Measurements from ENCODE around the gene STUM. TPM values are rescaled to one million over a fixed set of nuclear protein-coding genes. Genes with fewer than 3 reads are reported as not detected.

Gene STUM
- total and polyA plus RNA-seq, 2 experiments from 2014 or later = 0.23 to 1.3 TPM

DNA sequence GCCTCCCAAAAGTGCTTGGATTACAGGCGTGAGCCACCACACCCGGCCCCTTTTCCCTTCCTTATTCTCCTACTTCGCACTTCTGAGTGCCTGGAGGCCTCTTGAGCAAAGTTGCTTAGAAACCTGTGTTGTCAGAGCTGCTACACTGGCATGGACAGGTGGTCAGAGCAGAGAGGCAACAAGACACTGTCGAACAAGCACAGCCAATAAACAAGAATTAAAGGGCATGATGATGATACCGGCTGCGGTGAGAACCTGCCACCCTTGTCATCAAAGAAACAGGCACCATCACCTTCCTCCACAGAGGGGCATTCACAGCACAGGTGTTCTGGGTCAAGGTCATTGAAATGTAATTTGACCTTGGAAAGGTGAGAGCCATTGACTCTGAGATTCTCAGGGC lies 23.3 kb downstream of the STUM start (continued):
- TF ChIP-seq, protein P1, sequence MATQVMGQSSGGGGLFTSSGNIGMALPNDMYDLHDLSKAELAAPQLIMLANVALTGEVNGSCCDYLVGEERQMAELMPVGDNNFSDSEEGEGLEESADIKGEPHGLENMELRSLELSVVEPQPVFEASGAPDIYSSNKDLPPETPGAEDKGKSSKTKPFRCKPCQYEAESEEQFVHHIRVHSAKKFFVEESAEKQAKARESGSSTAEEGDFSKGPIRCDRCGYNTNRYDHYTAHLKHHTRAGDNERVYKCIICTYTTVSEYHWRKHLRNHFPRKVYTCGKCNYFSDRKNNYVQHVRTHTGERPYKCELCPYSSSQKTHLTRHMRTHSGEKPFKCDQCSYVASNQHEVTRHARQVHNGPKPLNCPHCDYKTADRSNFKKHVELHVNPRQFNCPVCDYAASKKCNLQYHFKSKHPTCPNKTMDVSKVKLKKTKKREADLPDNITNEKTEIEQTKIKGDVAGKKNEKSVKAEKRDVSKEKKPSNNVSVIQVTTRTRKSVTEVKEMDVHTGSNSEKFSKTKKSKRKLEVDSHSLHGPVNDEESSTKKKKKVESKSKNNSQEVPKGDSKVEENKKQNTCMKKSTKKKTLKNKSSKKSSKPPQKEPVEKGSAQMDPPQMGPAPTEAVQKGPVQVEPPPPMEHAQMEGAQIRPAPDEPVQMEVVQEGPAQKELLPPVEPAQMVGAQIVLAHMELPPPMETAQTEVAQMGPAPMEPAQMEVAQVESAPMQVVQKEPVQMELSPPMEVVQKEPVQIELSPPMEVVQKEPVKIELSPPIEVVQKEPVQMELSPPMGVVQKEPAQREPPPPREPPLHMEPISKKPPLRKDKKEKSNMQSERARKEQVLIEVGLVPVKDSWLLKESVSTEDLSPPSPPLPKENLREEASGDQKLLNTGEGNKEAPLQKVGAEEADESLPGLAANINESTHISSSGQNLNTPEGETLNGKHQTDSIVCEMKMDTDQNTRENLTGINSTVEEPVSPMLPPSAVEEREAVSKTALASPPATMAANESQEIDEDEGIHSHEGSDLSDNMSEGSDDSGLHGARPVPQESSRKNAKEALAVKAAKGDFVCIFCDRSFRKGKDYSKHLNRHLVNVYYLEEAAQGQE (IDR thresholded peaks at IDR 0.05; ENCODE audit: unreplicated experiment) = no peak
- TF ChIP-seq ZNF331 (CRISPR knock-in tag; IDR thresholded peaks at IDR 0.05; ENCODE audit: low read depth) (no peak), EZH2 (IDR thresholded peaks at IDR 0.05; ENCODE audit: low read depth, unreplicated experiment) (no peak), JUNB (IDR thresholded peaks at IDR 0.05; ENCODE audit: unreplicated experiment) (no peak)

DNA sequence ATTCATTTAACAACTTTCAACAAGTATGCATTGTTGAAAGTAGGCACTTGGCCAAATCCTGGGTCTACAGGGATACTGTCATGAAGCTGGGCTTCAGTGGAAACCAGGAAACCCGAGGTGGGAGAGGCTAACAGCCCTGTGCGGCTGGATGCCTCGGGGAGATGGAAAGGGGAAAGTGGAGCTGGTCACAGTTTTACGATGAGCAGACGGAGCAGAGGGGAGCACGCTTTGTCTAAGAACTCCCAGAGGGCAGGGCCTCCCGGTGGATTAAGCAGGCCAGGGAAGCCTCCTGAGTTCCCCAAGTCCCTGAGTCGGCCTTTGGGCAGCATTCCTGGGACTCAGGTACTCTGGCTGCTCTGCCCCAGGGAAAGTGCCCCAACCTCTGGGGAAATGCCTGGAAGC lies 23.8 kb downstream of the STUM start:
- Histone ChIP-seq H4K20me1 (replicated peaks; ENCODE audit: insufficient read depth) (no peaks in the 10 kb centered on the region), H3K9me2 (ENCODE audit: insufficient read depth) (no peaks in the 10 kb centered on the region), H3F3A (replicated peaks; ENCODE audit: low read depth) (no peaks in the 10 kb centered on the region), H3K4me2 (no peak overlapping the region), H3K27me3 (ENCODE audit: insufficient read depth) (no peaks in the 10 kb centered on the region), H3K36me3 (ENCODE audit: insufficient read depth) (no peaks in the 10 kb centered on the region), H3K79me2 (replicated peaks; ENCODE audit: insufficient read depth) (no peaks in the 10 kb centered on the region), H3K27ac (ENCODE audit: low read depth) (no peak overlapping the region), H2AFZ (no peak overlapping the region), H3K4me3 (no peak overlapping the region), H3K4me1 (ENCODE audit: insufficient read depth) (no peaks in the 10 kb centered on the region)
- Mint-ChIP-seq H3K36me3 (ENCODE audit: low read depth) (no peaks in the 10 kb centered on the region), H3K4me3 (no peak overlapping the region), H3K4me1 (peaks cover 19% of the 10 kb centered on the region), H3K9me3 (no peaks in the 10 kb centered on the region), H3K27me3 (ENCODE audit: insufficient read depth, low read depth, poor library complexity) (peaks cover 4% of the 10 kb centered on the region), H3K27ac (no peak overlapping the region)
- ATAC-seq = no peak
- DNase-seq (ENCODE audit: low spot score) = no peak
- TF ChIP-seq, protein P2, sequence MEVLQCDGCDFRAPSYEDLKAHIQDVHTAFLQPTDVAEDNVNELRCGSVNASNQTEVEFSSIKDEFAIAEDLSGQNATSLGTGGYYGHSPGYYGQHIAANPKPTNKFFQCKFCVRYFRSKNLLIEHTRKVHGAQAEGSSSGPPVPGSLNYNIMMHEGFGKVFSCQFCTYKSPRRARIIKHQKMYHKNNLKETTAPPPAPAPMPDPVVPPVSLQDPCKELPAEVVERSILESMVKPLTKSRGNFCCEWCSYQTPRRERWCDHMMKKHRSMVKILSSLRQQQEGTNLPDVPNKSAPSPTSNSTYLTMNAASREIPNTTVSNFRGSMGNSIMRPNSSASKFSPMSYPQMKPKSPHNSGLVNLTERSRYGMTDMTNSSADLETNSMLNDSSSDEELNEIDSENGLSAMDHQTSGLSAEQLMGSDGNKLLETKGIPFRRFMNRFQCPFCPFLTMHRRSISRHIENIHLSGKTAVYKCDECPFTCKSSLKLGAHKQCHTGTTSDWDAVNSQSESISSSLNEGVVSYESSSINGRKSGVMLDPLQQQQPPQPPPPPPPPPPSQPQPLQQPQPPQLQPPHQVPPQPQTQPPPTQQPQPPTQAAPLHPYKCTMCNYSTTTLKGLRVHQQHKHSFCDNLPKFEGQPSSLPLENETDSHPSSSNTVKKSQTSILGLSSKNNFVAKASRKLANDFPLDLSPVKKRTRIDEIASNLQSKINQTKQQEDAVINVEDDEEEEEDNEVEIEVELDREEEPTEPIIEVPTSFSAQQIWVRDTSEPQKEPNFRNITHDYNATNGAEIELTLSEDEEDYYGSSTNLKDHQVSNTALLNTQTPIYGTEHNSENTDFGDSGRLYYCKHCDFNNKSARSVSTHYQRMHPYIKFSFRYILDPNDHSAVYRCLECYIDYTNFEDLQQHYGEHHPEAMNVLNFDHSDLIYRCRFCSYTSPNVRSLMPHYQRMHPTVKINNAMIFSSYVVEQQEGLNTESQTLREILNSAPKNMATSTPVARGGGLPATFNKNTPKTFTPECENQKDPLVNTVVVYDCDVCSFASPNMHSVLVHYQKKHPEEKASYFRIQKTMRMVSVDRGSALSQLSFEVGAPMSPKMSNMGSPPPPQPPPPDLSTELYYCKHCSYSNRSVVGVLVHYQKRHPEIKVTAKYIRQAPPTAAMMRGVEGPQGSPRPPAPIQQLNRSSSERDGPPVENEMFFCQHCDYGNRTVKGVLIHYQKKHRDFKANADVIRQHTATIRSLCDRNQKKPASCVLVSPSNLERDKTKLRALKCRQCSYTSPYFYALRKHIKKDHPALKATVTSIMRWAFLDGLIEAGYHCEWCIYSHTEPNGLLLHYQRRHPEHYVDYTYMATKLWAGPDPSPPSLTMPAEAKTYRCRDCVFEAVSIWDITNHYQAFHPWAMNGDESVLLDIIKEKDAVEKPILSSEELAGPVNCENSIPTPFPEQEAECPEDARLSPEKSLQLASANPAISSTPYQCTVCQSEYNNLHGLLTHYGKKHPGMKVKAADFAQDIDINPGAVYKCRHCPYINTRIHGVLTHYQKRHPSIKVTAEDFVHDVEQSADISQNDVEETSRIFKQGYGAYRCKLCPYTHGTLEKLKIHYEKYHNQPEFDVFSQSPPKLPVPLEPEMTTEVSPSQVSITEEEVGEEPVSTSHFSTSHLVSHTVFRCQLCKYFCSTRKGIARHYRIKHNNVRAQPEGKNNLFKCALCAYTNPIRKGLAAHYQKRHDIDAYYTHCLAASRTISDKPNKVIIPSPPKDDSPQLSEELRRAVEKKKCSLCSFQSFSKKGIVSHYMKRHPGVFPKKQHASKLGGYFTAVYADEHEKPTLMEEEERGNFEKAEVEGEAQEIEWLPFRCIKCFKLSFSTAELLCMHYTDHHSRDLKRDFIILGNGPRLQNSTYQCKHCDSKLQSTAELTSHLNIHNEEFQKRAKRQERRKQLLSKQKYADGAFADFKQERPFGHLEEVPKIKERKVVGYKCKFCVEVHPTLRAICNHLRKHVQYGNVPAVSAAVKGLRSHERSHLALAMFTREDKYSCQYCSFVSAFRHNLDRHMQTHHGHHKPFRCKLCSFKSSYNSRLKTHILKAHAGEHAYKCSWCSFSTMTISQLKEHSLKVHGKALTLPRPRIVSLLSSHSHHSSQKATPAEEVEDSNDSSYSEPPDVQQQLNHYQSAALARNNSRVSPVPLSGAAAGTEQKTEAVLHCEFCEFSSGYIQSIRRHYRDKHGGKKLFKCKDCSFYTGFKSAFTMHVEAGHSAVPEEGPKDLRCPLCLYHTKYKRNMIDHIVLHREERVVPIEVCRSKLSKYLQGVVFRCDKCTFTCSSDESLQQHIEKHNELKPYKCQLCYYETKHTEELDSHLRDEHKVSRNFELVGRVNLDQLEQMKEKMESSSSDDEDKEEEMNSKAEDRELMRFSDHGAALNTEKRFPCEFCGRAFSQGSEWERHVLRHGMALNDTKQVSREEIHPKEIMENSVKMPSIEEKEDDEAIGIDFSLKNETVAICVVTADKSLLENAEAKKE (CRISPR knock-in tag; IDR thresholded peaks at IDR 0.05) = no peak
- no peak for TF ChIP-seq NANOG (IDR thresholded peaks at IDR 0.05; ENCODE audit: borderline replicate concordance)
- TF ChIP-seq, protein P1 (IDR thresholded peaks at IDR 0.05; ENCODE audit: unreplicated experiment) = no peak
- TF ChIP-seq ZNF331 (CRISPR knock-in tag; IDR thresholded peaks at IDR 0.05; ENCODE audit: low read depth) = no peak
- TF ChIP-seq, protein P3, sequence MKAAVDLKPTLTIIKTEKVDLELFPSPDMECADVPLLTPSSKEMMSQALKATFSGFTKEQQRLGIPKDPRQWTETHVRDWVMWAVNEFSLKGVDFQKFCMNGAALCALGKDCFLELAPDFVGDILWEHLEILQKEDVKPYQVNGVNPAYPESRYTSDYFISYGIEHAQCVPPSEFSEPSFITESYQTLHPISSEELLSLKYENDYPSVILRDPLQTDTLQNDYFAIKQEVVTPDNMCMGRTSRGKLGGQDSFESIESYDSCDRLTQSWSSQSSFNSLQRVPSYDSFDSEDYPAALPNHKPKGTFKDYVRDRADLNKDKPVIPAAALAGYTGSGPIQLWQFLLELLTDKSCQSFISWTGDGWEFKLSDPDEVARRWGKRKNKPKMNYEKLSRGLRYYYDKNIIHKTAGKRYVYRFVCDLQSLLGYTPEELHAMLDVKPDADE (IDR thresholded peaks at IDR 0.05) = no peak
- TF ChIP-seq EZH2phosphoT487 (IDR thresholded peaks at IDR 0.05; ENCODE audit: unreplicated experiment) = no peak
- no peak for TF ChIP-seq STAT1 (IDR thresholded peaks at IDR 0.05; ENCODE audit: unreplicated experiment)
- no peak for TF ChIP-seq JUNB (IDR thresholded peaks at IDR 0.05; ENCODE audit: unreplicated experiment)
- no peak for TF ChIP-seq POLR2AphosphoS5 (IDR thresholded peaks at IDR 0.05; ENCODE audit: low read depth)
- no peak for TF ChIP-seq ZNF114 (CRISPR knock-in tag; IDR thresholded peaks at IDR 0.05)
- TF ChIP-seq EZH2 (IDR thresholded peaks at IDR 0.05; ENCODE audit: low read depth, unreplicated experiment) = no peak
